ENCODE measurements around the gene IFT122.

The IFT122 gene

DNA sequence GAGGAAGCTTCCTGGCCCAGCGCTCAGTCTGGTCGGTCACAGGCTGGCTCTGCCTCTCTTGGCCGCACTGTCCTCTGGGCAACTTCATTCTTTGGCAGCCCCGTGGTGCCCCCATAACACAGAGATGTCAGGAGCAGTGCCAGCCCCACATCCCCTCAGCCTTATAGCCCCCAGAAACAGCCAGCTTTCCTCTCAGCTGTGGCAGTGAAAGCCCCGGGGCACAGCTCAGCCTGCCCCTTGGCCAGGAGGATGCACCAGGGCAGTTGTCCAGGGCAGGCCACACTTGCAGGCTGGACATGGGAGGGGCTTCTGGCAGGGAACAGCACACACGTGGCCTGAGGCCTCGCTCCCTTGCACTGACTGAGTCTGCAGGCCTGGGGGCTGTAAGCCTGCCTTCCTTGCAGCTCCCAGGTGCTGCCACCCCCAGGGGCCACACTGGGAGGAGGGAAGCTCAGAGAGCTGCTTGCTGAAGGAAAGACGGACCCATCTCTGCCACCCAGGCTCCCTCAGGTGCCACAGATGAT lies 78.1 kb downstream of the IFT122 start:
- DNase-seq (ENCODE audit: low read depth), result no peak

DNA sequence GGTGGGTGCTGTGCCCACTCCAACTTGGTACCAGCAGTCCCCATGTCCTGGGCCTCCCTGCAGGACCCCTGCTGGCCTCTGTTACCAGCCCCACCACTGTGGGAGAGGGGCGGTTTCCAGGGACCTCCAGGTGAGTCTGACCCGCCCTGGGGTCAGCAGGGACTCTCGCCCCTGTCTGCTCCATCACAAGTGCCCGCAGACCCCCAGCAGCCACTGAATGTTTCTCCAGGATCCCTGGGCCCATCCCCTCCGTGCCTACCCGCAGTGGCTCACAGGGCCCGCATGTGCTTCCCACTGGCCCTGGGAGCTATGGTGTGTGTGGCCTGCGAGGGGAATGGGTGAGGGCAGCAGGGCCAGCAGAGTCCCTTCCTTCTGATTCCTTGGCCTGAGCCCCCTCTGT lies 78.6 kb downstream of the IFT122 start:
- no peak for DNase-seq (ENCODE audit: low read depth)

DNA sequence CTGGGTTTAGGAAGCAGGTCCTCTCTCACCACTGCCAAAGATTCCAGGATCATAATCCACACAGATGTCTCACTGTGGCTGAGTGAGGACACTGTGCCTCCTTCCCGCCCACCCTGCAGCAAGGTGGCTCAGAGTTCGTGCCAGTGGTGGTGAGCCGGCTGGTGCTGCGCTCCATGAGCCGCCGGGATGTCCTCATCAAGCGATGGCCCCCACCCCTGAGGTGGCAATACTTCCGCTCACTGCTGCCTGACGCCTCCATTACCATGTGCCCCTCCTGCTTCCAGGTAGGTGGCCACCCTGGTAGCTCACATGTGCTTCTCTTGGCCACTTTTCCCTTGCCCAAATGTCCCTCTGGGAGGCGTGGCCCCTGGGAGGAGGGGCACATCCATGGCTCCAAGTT lies 79.4 kb downstream of the IFT122 start:
- no peak for DNase-seq (ENCODE audit: low read depth)

DNA sequence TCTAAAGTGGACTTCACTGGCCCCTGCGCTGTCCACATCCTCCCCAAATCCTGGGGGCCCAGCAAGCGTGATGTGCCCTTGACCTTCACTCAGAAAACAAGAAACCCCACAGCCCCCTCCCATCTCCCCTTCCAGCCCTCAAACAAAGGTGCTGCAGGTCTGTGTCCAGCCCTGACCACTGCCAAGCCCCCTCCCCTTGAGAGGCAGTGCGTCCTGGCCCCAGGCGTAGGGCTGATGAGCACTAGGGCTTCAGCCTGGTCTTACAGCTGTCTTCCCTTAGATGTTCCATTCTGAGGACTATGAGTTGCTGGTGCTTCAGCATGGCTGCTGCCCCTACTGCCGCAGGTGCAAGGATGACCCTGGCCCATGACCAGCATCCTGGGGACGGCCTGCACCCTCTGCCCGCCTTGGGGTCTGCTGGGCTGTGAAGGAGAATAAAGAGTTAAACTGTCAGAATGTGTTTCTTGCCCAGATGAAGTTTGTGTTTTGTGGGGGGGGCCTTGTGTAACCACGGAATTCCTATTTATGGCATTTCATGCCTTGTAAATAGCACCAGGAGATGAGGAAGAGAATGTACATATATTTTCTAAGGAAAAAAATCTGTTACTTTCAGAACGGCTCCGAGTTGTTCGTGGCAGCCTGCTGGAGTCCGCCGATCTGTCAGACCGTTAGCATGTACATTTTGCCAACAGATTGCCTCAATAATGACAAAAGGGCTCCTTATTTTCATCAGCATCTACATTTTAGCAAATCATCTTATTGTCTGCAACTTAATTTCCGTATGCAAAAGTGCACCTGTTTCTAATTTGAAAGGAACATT lies 80.1 kb downstream of the IFT122 start:
- no peak for DNase-seq (ENCODE audit: low read depth)

DNA sequence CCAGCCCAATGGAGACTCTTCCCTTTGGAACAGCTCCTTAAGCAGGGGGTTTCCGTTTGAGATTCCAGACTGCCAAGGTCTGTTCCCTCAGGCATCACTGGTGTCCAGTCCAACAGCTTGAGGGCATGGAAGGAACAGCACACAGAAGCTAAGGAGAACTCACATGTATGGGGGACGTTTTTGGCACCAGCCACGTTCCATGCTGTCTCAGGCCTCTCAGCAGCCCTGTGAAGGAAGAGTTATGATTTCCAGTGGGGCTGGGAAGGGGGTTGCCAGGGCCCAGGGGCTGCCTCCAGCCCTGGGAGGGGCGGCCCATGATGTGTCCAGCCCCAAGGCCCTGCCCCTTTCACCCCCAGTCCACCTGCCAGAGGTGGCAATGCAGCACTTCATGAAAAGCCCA lies 80.9 kb downstream of the IFT122 start:
- peak; percentile 9 for DNase-seq (ENCODE audit: low read depth)

DNA sequence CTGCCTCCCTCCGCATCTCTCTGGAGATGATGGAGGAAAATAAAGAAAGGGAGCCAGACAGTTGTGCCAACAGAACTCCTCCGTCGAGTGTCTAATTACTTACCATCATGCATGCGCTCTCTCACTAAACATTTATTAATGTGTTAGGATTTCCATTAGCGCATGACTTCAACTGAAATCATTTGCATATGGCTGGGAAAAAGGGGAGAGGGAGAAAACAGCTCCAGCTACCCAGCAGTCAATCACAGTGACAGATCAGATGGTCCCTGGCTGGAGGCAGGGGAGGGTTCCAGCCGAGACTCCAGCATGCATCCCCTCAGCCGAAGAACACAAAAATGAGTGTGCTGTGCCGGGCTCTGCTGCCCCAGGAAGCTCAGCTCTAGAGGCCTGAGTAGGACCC lies 81.6 kb downstream of the IFT122 start:
- DNase-seq (ENCODE audit: low read depth), result no peak

DNA sequence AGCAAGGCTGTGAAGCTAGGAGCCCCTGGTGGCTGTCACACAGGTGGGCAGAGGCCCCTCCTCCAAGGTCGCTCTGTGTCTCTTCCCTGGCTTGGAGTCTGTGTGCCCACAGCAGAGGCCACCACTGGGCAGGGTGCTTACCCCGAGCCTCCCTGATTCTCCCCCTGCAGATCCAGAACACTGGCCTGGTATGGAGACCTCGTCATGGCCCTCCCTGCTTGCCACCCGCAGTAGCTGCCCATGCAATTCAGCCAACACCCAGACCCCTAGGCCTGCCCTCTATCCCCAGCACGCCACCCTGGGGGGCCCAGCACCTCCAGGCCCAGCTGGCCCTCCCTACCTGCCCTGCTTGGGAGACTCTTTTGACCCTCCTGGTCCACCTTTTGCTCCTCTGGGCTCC lies 82.9 kb downstream of the IFT122 start:
- no peak for DNase-seq (ENCODE audit: low read depth)

DNA sequence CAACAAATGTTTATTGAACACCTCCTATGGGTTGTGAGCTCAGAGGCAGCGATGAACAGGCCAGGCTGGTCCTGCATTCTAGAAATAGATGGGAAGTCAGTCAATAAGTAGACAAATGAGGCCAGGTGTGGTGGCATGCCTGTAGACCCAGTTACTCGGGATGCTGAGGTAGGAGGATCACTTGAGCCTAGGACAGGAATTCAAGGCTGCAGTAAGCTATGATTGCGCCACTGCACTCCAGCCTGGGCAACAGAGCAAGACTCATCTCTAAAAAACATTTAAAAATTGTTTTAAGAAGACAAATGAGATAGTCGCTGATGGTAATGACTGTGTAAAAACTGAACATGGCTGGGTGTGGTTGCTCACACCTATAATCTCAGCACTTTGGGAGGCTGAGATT lies 84.1 kb downstream of the IFT122 start:
- no peak for DNase-seq (ENCODE audit: low read depth)

DNA sequence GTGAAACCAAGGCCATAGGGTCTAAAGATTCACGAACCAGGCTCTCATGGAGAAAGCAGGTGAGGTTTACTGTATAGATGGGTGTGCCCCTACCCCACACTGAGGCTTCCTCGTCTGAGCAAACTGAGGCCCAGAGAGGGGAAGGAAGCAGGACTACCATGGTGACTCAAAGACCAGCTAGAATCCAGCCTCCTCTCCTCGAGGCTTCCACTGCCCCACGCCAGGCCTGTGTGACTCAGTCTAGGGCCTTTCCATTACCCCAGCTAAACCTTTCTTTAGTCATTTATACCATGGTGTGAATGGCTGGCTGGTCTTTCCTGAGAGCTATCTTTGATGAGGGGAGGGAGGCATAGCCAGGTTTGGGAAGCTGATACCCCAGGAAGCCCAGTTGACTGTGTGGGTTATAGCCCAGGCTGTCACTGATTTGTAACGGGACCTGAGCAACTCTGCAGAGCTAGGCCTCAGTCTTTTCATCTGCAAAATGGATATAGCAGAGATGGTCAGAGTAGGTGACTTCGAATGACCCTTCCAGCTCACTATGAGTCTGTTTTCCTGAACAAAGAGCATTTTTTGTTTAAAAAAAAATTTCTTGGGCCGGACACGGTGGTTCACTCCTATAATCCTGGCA lies 85.4 kb downstream of the IFT122 start:
- DNase-seq (ENCODE audit: low read depth), result peak; percentile 68

DNA sequence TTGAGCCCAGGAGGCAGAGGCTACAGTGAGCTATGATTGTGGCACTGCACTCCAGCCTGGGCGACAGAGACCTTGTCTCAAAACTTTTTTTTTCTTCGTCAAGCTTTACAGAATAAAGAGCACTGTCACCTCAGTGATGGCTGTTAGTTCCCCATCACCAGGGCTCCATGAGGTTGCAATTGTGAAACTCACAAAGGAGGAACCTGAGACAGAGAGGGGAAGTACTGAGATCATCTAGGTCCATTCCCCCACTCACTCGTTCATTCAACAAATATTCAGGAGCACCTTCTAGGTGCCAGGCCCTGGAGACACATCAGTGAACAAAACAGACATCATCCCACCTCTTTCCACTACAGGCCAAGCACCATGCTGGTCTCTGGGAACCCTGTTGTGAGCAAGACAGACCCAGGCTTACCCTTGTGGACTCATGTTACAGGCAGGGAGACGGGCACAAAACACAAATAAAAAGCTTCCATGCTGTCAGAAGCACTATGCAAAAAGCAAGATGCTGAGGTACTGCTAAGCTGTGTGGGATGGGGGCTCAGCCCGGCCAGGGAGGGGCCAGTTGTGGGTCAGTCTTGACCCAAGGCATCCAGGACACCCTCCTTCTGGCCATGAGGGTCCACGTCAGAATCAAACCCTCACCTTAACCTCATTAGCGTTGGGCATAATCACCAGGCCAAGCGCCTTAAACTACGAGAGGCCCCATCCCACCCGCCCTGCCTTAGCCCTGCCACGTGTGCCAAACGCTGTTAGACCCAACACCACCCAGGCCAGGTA lies 86.3 kb downstream of the IFT122 start:
- DNase-seq (ENCODE audit: low read depth), result no peak

DNA sequence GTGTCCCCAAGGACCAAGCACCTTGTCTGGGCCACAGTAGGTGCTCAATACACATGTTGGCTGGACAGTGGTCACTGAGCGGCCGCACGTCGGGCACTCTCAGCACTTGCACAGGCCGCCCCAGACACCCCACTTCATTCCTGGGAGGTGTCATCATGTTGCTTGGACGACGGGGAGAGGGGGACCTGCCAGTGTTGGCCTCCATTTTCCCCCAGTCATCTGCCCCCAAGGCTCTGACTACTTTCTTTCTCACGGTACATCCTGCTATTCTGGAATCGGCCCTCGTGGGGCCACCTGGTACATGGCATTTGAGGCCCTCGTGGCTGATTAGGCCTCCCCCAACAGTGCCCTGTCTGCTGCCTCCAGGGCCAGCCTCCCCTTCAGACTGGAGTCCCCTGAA lies 87.2 kb downstream of the IFT122 start:
- no peak for DNase-seq (ENCODE audit: low read depth)

DNA sequence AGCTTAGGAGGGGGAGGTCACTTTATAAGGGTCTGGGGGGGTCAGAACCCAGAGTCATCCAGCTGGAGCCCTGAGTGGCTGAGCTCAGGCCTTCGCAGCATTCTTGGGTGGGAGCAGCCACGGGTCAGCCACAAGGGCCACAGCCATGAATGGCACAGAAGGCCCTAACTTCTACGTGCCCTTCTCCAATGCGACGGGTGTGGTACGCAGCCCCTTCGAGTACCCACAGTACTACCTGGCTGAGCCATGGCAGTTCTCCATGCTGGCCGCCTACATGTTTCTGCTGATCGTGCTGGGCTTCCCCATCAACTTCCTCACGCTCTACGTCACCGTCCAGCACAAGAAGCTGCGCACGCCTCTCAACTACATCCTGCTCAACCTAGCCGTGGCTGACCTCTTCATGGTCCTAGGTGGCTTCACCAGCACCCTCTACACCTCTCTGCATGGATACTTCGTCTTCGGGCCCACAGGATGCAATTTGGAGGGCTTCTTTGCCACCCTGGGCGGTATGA lies 88.6 kb downstream of the IFT122 start, which contains the start of gene RHO:
Gene RHO (plus strand): TSS at position 51 of the 512 bp plus-strand sequence. CDS start 95 bp downstream, at position 146.
- DNase-seq (ENCODE audit: low read depth), result no peak

DNA sequence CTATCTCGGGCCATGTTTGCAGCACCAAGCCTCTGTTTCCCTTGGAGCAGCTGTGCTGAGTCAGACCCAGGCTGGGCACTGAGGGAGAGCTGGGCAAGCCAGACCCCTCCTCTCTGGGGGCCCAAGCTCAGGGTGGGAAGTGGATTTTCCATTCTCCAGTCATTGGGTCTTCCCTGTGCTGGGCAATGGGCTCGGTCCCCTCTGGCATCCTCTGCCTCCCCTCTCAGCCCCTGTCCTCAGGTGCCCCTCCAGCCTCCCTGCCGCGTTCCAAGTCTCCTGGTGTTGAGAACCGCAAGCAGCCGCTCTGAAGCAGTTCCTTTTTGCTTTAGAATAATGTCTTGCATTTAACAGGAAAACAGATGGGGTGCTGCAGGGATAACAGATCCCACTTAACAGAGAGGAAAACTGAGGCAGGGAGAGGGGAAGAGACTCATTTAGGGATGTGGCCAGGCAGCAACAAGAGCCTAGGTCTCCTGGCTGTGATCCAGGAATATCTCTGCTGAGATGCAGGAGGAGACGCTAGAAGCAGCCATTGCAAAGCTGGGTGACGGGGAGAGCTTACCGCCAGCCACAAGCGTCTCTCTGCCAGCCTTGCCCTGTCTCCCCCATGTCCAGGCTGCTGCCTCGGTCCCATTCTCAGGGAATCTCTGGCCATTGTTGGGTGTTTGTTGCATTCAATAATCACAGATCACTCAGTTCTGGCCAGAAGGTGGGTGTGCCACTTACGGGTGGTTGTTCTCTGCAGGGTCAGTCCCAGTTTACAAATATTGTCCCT lies 89.6 kb downstream of the IFT122 start:
- DNase-seq (ENCODE audit: low read depth), result no peak

DNA sequence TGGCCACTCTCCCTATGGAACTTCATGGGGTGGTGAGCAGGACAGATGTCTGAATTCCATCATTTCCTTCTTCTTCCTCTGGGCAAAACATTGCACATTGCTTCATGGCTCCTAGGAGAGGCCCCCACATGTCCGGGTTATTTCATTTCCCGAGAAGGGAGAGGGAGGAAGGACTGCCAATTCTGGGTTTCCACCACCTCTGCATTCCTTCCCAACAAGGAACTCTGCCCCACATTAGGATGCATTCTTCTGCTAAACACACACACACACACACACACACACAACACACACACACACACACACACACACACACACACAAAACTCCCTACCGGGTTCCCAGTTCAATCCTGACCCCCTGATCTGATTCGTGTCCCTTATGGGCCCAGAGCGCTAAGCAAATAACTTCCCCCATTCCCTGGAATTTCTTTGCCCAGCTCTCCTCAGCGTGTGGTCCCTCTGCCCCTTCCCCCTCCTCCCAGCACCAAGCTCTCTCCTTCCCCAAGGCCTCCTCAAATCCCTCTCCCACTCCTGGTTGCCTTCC lies 90.3 kb downstream of the IFT122 start:
- peak; percentile 80 for DNase-seq (ENCODE audit: low read depth)

DNA sequence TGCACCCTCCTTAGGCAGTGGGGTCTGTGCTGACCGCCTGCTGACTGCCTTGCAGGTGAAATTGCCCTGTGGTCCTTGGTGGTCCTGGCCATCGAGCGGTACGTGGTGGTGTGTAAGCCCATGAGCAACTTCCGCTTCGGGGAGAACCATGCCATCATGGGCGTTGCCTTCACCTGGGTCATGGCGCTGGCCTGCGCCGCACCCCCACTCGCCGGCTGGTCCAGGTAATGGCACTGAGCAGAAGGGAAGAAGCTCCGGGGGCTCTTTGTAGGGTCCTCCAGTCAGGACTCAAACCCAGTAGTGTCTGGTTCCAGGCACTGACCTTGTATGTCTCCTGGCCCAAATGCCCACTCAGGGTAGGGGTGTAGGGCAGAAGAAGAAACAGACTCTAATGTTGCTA lies 90.8 kb downstream of the IFT122 start:
- no peak for DNase-seq (ENCODE audit: low read depth)

DNA sequence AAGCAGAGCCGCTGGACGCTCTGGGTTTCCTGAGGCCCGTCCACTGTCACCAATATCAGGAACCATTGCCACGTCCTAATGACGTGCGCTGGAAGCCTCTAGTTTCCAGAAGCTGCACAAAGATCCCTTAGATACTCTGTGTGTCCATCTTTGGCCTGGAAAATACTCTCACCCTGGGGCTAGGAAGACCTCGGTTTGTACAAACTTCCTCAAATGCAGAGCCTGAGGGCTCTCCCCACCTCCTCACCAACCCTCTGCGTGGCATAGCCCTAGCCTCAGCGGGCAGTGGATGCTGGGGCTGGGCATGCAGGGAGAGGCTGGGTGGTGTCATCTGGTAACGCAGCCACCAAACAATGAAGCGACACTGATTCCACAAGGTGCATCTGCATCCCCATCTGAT lies 91.7 kb downstream of the IFT122 start:
- DNase-seq (ENCODE audit: low read depth), result no peak

DNA sequence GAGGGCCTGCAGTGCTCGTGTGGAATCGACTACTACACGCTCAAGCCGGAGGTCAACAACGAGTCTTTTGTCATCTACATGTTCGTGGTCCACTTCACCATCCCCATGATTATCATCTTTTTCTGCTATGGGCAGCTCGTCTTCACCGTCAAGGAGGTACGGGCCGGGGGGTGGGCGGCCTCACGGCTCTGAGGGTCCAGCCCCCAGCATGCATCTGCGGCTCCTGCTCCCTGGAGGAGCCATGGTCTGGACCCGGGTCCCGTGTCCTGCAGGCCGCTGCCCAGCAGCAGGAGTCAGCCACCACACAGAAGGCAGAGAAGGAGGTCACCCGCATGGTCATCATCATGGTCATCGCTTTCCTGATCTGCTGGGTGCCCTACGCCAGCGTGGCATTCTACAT lies 92.2 kb downstream of the IFT122 start:
- DNase-seq (ENCODE audit: low read depth), result no peak

DNA sequence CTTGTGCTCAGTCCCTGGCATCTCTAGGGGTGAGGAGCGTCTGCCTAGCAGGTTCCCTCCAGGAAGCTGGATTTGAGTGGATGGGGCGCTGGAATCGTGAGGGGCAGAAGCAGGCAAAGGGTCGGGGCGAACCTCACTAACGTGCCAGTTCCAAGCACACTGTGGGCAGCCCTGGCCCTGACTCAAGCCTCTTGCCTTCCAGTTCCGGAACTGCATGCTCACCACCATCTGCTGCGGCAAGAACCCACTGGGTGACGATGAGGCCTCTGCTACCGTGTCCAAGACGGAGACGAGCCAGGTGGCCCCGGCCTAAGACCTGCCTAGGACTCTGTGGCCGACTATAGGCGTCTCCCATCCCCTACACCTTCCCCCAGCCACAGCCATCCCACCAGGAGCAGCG lies 93.4 kb downstream of the IFT122 start:
- no peak for DNase-seq (ENCODE audit: low read depth)

DNA sequence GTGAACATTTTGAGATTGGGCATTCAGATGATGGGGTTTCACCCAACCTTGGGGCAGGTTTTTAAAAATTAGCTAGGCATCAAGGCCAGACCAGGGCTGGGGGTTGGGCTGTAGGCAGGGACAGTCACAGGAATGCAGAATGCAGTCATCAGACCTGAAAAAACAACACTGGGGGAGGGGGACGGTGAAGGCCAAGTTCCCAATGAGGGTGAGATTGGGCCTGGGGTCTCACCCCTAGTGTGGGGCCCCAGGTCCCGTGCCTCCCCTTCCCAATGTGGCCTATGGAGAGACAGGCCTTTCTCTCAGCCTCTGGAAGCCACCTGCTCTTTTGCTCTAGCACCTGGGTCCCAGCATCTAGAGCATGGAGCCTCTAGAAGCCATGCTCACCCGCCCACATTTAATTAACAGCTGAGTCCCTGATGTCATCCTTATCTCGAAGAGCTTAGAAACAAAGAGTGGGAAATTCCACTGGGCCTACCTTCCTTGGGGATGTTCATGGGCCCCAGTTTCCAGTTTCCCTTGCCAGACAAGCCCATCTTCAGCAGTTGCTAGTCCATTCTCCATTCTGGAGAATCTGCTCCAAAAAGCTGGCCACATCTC lies 94.5 kb downstream of the IFT122 start:
- no peak for DNase-seq (ENCODE audit: low read depth)

DNA sequence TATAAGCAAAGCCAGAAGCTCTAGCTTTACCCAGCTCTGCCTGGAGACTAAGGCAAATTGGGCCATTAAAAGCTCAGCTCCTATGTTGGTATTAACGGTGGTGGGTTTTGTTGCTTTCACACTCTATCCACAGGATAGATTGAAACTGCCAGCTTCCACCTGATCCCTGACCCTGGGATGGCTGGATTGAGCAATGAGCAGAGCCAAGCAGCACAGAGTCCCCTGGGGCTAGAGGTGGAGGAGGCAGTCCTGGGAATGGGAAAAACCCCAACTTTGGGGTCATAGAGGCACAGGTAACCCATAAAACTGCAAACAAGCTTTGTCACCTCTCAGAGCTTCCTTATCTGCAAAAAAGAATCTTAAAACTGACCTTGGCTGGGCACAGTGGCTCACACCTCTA lies 95.1 kb downstream of the IFT122 start:
- DNase-seq (ENCODE audit: low read depth), result no peak

DNA sequence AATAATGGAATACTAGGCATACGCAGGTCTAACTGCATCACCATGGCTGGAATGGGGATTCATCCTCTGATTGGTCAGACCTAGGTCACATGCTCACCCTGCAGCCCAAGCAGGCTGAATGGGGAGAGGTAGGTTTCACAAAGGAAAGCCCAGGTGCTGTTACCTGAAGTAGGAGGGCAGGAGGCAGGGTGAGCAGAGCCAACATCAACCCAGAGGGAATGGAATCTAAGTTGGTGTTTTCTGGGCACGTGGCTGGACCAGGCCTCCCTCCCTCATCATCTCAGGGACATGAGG lies 96.3 kb downstream of the IFT122 start:
- no peak for DNase-seq (ENCODE audit: low read depth)

All from EH (cell line).